GM19372 (cell line): ENCODE measurements around the gene ZC3HAV1.
"Not testable (repeated sequence)": the region's sequence is repeated elsewhere in the genome, so short reads cannot be mapped to it uniquely, and the experiment has no call there.

Source experiments
- ATAC-seq: cut with Tn5 transposase; IDR thresholded peaks from one replicate; pipeline ENCODE4 v1.9.1; 2021; ENCODE audit warnings: mild to moderate bottlenecking, low read depth, moderate library complexity; ENCODE audit not compliant: unreplicated experiment

Gene ZC3HAV1

DNA sequence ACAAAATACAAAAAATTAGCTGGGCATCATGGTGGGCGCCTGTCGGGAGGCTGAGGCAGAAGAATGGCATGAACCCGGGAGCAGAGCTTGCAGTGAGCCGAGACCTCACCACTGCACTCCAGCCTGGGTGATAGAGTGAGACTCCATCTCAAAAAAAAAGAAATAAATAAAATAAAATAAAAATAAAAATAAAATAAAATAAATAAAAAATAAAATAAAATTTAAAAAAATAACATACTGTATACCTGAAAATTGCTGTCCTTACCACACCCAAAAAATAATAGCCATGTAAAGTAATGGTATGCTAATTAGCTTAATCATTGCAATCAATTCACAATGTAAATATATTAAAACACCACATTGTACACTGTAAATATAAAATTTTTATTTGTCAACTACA is 77.0 kb downstream of the ZC3HAV1 start:
- ATAC-seq = no peak

DNA sequence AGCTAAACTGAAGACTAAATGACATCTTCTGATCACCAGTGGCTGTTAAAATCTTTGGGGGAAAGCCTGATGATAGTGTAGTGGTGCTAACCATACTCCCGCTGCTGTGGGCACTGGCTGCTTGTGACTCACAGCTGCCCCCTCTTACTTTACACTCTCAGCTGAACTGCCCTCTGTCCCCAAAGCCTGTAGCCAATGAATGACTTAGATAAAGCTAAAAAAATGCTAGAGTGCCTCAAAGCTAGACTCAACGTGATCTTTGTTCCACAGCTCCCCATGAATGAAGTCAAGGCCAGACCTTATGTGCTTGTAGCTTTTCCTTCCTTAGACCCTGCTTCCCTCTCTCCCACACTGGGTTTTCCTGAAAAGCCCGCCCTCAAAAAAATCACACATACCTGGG is 80.2 kb downstream of the ZC3HAV1 start:
- no peak for ATAC-seq

DNA sequence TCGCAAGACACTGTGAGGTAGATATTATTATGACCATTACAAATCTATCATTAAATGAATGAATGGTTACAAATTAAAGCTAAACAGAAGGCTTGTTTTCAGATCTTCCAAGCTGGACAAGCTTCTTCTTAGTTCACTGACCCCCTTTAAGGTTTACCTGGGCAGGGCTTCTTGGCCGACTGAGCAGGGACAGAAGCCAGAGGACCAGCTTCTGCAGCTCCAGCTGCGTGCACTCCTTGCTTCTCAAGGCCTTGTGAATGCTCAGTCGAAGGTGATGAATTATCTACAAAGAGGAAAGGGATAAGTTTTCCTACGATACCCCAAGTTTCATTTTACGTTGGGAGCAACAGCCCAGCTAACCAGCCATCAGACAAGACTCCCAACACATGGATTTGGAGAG is 83.0 kb downstream of the ZC3HAV1 start:
- no peak for ATAC-seq

DNA sequence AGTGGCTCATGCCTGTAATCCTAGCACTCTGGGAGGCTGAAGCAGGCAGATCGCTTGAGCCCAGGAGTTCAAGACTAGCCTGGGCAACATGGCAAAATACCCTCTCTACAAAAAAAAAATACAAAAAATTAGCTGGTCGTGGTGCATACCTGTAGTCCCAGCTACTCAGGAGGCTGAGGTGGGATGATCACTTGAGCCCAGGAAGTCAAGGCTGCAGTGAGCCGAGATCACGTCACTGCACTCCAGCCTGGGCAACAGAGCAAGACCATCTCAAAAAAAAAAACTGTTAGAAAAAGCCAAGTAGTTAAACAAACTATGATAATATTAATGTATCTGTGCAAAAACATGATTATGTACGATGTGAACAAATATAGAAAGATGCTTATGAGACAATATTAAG is 83.7 kb downstream of the ZC3HAV1 start:
- ATAC-seq = not testable (repeated sequence)

DNA sequence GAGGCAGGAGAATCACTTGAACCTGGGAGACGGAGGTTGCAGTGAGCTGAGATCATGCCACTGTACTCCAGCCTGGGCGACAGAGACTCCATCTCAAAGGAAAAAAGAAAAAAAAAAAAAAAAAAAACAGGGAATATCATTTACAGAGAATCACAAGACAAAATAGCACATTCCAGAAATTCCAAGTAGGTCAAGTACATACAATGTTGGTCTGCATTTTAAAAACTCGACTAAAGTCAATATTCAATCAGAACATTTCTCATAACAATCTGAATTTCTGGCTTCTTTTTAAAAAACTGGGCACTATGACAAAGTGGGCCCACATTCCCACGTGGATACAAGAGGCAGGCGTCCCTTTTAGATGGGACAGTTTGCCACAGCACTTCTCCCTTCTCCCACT is 86.4 kb downstream of the ZC3HAV1 start:
- no peak for ATAC-seq

DNA sequence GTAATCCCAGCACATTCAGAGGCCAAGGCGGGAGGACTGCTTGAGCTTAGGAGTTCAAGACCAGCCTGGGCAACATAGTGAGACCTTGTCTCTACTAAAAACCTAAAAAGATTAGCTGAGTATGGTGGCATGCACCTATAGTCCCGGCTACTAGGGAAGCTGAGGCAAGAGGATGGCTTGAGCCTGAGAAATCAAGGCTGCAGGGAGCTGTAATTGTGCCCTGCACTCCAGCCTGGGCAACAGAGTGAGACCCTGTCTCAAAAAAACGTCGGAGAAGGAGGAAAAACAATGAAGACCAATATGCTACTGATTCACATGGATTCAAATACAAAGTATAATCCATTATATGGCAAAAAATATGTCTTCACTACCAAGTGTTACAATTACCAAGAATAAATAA is 87.2 kb downstream of the ZC3HAV1 start:
- no peak for ATAC-seq

DNA sequence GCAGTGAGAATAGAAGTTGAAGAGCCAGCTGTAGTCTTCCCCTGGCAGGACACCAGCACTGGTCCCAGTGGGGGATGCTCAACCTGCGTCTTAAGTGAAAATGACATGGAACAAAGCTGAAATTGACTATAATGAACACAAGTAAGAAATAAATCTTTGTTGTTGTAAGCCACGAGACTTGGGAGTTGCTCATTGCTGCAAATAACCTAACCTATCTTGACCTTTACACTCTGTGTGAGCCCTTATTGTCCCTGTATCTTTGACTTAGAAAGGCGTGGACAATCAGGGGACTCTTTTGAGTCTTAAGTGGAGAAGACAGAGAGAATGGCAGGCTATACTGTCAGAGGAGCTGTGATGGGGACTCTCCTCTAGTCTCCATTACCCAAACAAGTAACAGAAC is 90.6 kb downstream of the ZC3HAV1 start:
- ATAC-seq = no peak

DNA sequence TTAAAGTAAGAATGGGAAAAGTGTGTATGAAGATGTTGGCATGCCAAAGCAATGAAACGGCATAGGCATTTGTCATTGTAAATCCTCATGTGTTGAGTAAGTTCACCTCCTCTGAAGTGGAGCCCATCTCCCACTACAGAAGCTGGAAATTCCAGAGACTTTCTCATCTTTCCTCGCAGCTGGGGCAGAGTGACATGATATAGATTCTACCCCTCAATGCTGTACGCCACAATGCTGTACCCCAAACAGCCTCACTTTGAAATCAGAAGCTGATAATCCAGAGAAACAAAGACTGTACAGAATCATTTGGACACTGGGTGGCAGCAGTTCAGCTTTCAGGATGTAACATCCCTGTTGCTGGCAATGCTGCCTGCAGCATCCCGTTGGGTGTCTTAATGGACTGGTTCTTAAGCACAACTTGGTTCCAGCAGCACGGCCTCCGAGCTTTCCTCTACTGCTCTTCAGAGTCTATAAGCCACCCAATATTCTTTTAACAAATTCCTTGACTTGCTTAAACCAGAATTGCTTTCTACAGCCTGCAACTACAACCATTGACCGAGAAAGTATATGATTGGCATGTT is 92.5 kb downstream of the ZC3HAV1 start:
- peak; percentile 79 for ATAC-seq

DNA sequence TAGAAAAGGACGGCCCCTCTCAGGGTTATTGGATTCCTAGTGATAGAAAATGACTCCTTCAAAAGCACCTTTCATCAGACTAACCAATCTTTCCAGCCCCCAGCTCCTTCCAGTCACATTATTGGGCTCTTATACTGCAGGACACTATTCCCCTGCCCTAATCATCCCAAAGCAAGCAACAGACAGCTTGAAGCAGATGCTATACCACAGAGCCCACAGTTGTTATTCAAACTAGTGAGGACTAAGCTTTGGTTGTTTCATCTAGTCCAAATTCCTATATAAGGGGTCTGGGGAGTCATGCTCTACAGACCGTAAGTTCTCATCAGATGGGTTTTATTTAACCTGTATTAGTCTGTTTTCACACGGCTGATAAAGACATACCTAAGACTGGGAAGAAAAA is 98.1 kb downstream of the ZC3HAV1 start:
- ATAC-seq = no peak

DNA sequence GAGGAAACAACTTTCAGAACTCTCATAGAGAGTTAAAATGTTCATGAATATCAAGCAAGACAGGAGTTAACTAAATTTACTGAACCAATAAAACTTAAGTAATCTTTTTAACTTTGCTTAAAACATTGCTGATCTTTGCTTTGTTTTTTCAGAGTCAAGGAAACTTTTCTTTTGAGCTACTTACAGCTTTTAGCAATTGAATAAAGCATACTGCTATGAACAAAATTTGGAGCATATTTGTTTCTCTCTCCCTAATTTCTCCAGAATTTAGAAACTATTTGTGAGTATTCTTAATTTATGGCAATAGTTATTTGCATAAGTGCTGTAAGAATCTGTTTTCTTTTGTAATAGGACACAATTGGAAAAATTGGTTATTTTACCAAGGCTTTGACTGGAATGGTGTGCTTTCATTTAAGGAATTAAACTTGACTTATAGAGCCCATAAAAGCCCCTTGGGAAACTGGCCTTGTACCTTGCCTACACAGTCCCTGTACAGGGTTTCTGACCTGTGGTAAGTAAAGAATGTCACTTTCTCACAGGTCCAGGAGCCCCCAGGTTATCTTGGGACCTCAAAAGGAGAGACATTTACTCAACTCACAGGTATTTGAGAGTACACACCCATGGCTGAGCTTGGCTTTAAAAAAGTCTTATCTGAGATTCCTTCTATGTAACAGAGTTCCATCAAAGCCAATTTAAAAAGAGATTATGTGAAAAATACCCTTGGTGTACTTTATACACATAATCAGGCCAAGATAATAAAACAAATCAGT is 105.0 kb downstream of the ZC3HAV1 start:
- no peak for ATAC-seq

DNA sequence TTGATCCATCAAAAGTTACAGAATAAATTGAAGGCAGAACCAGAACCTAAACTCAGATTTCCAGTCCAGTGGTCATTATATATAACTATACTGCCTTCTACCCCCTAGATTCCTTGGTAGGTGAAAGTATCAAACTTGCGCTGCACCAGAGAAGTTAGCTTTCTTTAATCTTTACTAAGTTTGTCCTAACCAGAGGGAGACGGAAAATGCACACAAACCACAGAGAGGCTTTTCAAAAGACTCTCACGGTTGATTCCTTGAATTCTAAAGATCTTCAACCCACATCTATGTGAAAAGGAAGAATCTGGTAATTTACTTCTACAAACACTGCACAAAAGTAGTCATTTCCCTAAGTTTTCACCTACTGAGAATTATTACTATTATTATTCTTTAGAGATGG is 110.1 kb downstream of the ZC3HAV1 start:
- ATAC-seq = no peak
